Kidney (tissue), 14 donors: Measurements from ENCODE around the gene EFNA2. TPM values are rescaled to one million over a fixed set of nuclear protein-coding genes. Genes with fewer than 3 reads are reported as not detected.
A peak's percentile ranks its signal among the peaks of the same experiment; 100 is the strongest.

Experiments used
- DNase-seq, 5 donors: peaks; one replicate each; pipeline ENCODE4 v3.0.0-alpha.2; 2013 to 2020
- FAIRE-seq: peaks from 2 replicates; lab custom pipeline; 2012; peaks lifted over from hg19 to GRCh38; lab: Jason Lieb, UNC
- H3K27ac ChIP-seq, 2 donors: one replicate each; pipeline ENCODE4 v1.7.0; 2013; ENCODE audit warnings: low read depth in 2 of 2, low read length in 2 of 2, inconsistent platforms in 1 of 2
- H3K27me3 ChIP-seq: one replicate; pipeline ENCODE4 v1.7.1; 2013; ENCODE audit warnings: low read length, inconsistent platforms; ENCODE audit not compliant: control insufficient read depth, insufficient read depth
- H3K36me3 ChIP-seq, 3 donors: one replicate each; pipeline versions ENCODE4 v1.7.0 to v1.7.1; 2013; ENCODE audit warnings: low read length in 3 of 3, control low read depth in 1 of 3, inconsistent platforms in 1 of 3; ENCODE audit not compliant: insufficient read depth in 3 of 3, control insufficient read depth in 2 of 3
- H3K4me1 ChIP-seq, 3 donors: one replicate each; pipeline versions ENCODE4 v1.7.0 to v1.7.1; 2013; ENCODE audit warnings: low read length in 3 of 3, inconsistent platforms in 1 of 3, low read depth in 1 of 3; ENCODE audit not compliant: control insufficient read depth in 2 of 3, insufficient read depth in 2 of 3
- H3K4me3 ChIP-seq, 3 donors: one replicate each; pipeline versions ENCODE4 v1.7.0 to v1.8.1; 2013; ENCODE audit warnings: low read length in 3 of 3, control low read depth in 1 of 3, inconsistent platforms in 1 of 3
- H3K9ac ChIP-seq, 3 donors: one replicate each; pipeline versions ENCODE4 v1.7.0 to v1.7.1; 2013; ENCODE audit warnings: low read length in 3 of 3, control low read depth in 1 of 3, inconsistent platforms in 1 of 3
- H3K9me3 ChIP-seq, 3 donors: one replicate each; pipeline versions ENCODE4 v1.7.0 to v1.7.1; 2013; ENCODE audit warnings: low read length in 3 of 3, control low read depth in 1 of 3, inconsistent platforms in 1 of 3; ENCODE audit not compliant: control insufficient read depth in 2 of 3, insufficient read depth in 1 of 3
- CTCF ChIP-seq: IDR thresholded peaks from 3 replicates; pipeline ENCODE4 v1.5.1; 2012; ENCODE audit warnings: mild to moderate bottlenecking, moderate library complexity, borderline replicate concordance; ENCODE audit not compliant: insufficient read depth; ENCODE audit errors: extremely low read depth
- intact Hi-C: fragments of 100-400 bp; cut with DNase I; formaldehyde crosslinking; loops from one replicate; pipeline ENCODE4 v1.11.1; 2022
- polyA plus RNA-seq: library from polyadenylated mRNA; stranded (reverse); fragments of 350-450 nt; fragmentation: Illumina TruSeq; extraction: RNeasy Lipid Tissue Mini Kit (QIAGEN cat#74804); gene quantifications from one replicate; pipeline ENCODE4 v1.2.3, GENCODE V29; 2014; ENCODE audit warnings: low read depth, low replicate concordance; ENCODE audit not compliant: insufficient read depth
- total RNA-seq: library from RNA; stranded (reverse); fragmentation: NEBNext Ultra II Directional; extraction: Animal tissue kit (Norgen Biotek cat#: 25700); gene quantifications from one replicate; pipeline ENCODE4 v1.2.1, GENCODE V29; 2021
- donor health status: control.
- donor health status: control.
- donor health status: control.
- donor health status: control.
- donor health status: control.
- donor health status: DM: yes; HTN: yes; CAD: no.
- donor health status: Normal renal cell carcinoma (clear cell type).

The EFNA2 gene
- total and polyA plus RNA-seq, 2 donors from 2014 or later = not detected

GRCh38 chr19:1269065-1269477 is 16.6 kb upstream of the EFNA2 start, which contains the start of gene CIRBP:
Gene CIRBP (plus strand): TSS chr19:1269332. CDS start chr19:1270934, 1,602 bp downstream.
- Histone ChIP-seq H3K27ac (peak within 1 kb of the TSS; percentile 96 to 97), H3K9me3 (no peaks in the 10 kb centered on the region), H3K9ac (peak within 1 kb of the TSS; percentile 77 to 97 (median 91)), H3K27me3 (no peaks in the 10 kb centered on the region), H3K4me1 (peaks cover 3 to 61% (median 33%) of the 10 kb centered on the region in 3 donors), H3K4me3 (peak within 1 kb of the TSS; percentile 89 to 96 (median 94)), H3K36me3 (peaks cover 5 to 32% (median 17%) of the 10 kb centered on the region in 3 donors)
- DNase-seq (peak; percentile 99 to 100 (median 100)), FAIRE-seq (peak; percentile 96)
- intact Hi-C loops = no loop called here
- TF ChIP-seq CTCF = no peak

- no peaks in the 10 kb centered on the region for H3K9me3 ChIP-seq
- FAIRE-seq (no peak), DNase-seq (peak; percentile 86 to 97 (median 94))
- peak overlapping the region; percentile 89 to 96 (median 94) for H3K4me3 ChIP-seq
- H3K27me3 ChIP-seq = no peaks in the 10 kb centered on the region
- H3K27ac ChIP-seq = peak overlapping the region; percentile 96 to 97
- H3K36me3 ChIP-seq = peaks cover 5 to 35% (median 17%) of the 10 kb centered on the region in 3 donors
- peaks cover 3 to 67% (median 37%) of the 10 kb centered on the region in 3 donors for H3K4me1 ChIP-seq
- TF ChIP-seq CTCF = no peak
- H3K9ac ChIP-seq = peak overlapping the region; percentile 77 to 97 (median 91)
- intact Hi-C loops = no loop called here
Measured at GRCh38 chr19:1269478-1270212, 16.0 kb upstream of the EFNA2 start.

GRCh38 chr19:1270213-1270853 is 15.3 kb upstream of the EFNA2 start:
- TF ChIP-seq CTCF = no peak
- DNase-seq = no peak
- Histone ChIP-seq H3K9me3 (no peaks in the 10 kb centered on the region), H3K4me3 (peak overlapping the region; percentile 89 to 96 (median 94)), H3K36me3 (peaks cover 5 to 35% (median 17%) of the 10 kb centered on the region in 3 donors), H3K27me3 (no peaks in the 10 kb centered on the region), H3K4me1 (peaks cover 3 to 66% (median 32%) of the 10 kb centered on the region in 3 donors), H3K9ac (peak overlapping the region; percentile 77 to 97 (median 91)), H3K27ac (peak overlapping the region; percentile 96 to 97)
- FAIRE-seq = no peak
- intact Hi-C loops = no loop called here
